ENCODE measurements around the gene FMNL1.

DNA sequence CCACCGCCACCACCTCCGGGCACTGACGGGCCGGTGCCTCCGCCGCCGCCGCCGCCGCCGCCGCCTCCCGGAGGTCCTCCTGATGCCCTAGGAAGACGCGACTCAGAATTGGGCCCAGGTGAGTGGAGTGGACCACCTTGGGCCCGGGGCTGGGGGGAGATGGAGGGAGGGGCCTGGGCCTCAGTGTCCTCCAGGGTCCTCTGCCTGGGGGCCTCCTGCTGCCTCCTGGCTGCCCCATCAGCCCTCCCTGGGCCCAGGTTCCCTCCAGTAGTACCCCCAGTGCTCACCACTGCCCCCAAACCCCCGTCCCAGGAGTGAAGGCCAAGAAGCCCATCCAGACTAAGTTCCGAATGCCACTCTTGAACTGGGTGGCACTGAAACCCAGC lies 20.3 kb downstream of the FMNL1 start:
- TF ChIP-seq, protein P1, sequence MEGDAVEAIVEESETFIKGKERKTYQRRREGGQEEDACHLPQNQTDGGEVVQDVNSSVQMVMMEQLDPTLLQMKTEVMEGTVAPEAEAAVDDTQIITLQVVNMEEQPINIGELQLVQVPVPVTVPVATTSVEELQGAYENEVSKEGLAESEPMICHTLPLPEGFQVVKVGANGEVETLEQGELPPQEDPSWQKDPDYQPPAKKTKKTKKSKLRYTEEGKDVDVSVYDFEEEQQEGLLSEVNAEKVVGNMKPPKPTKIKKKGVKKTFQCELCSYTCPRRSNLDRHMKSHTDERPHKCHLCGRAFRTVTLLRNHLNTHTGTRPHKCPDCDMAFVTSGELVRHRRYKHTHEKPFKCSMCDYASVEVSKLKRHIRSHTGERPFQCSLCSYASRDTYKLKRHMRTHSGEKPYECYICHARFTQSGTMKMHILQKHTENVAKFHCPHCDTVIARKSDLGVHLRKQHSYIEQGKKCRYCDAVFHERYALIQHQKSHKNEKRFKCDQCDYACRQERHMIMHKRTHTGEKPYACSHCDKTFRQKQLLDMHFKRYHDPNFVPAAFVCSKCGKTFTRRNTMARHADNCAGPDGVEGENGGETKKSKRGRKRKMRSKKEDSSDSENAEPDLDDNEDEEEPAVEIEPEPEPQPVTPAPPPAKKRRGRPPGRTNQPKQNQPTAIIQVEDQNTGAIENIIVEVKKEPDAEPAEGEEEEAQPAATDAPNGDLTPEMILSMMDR (optimal IDR thresholded peaks at IDR 0.05 in 1 of 3, IDR thresholded peaks at IDR 0.05 in 1 of 3, conservative IDR thresholded peaks at IDR 0.05 in 1 of 3; ENCODE audit: extremely low read depth in 1 of 3, insufficient read depth in 2 of 3, low read length in 3 of 3), result no peak
- TF ChIP-seq EZH2 (IDR thresholded peaks at IDR 0.05; ENCODE audit: low read length), result no peak
